ENCODE measurements around the gene FCN1.

- no peak for TF ChIP-seq POLR2A (IDR thresholded peaks at IDR 0.05)
- no peak for TF ChIP-seq CTCF (IDR thresholded peaks at IDR 0.05)
Observed at GRCh38 chr9:134918646-134919045, 934 bp upstream of the FCN1 start.
